Astrocyte (in vitro differentiated cells and primary cell): ENCODE measurements around the gene LRRC75A. TPM values are rescaled to one million over a fixed set of nuclear protein-coding genes. Genes with fewer than 3 reads are reported as not detected.

Experiments used
- DNase-seq: peaks from one replicate; pipeline ENCODE4 v3.0.0-alpha.2; 2010; ENCODE audit warnings: low read depth
- FAIRE-seq: peaks from 2 replicates; lab custom pipeline; 2011; peaks lifted over from hg19 to GRCh38; lab: Jason Lieb, UNC
- H2AFZ ChIP-seq: 2 replicates; pipeline ENCODE4 v1.6.0; 2012; ENCODE audit warnings: low read depth, low read length, inconsistent platforms
- H3K27ac ChIP-seq: 2 replicates; pipeline ENCODE4 v1.5.1; 2011; ENCODE audit warnings: low read depth, low read length, inconsistent platforms
- H3K27me3 ChIP-seq: 2 replicates; pipeline ENCODE4 v1.6.0; 2011; ENCODE audit warnings: low read length, inconsistent platforms; ENCODE audit not compliant: insufficient read depth
- H3K36me3 ChIP-seq: 2 replicates; pipeline ENCODE4 v1.5.1; 2011; ENCODE audit warnings: low read length, inconsistent platforms; ENCODE audit not compliant: insufficient read depth
- H3K4me1 ChIP-seq: 2 replicates; pipeline ENCODE4 v1.5.1; 2011; ENCODE audit warnings: low read length, inconsistent platforms; ENCODE audit not compliant: insufficient read depth
- H3K4me2 ChIP-seq: 2 replicates; pipeline ENCODE4 v1.6.0; 2012; ENCODE audit warnings: low read length, inconsistent platforms
- H3K4me3 ChIP-seq: 2 replicates; pipeline ENCODE4 v1.5.1; 2011; ENCODE audit warnings: low read depth, mild to moderate bottlenecking, low read length, inconsistent platforms; ENCODE audit not compliant: insufficient read depth
- H3K79me2 ChIP-seq: 2 replicates; pipeline ENCODE4 v1.6.0; 2012; ENCODE audit warnings: mild to moderate bottlenecking, low read length, inconsistent platforms; ENCODE audit not compliant: insufficient read depth
- H3K9ac ChIP-seq: 2 replicates; pipeline ENCODE4 v1.6.0; 2012; ENCODE audit warnings: mild to moderate bottlenecking, low read length, inconsistent platforms
- H3K9me3 ChIP-seq: 2 replicates; pipeline ENCODE4 v1.5.1; 2012; ENCODE audit warnings: low read depth, mild to moderate bottlenecking, low read length, inconsistent platforms; ENCODE audit not compliant: insufficient read depth
- H4K20me1 ChIP-seq: 2 replicates; pipeline ENCODE4 v1.6.0; 2012; ENCODE audit warnings: low read length, inconsistent platforms; ENCODE audit not compliant: insufficient read depth
- H3K27ac Mint-ChIP-seq: one replicate; pipeline ENCODE4 v1.8.0; 2021; ENCODE audit warnings: mild to moderate bottlenecking, mixed read lengths; ENCODE audit not compliant: unreplicated experiment
- H3K27me3 Mint-ChIP-seq: one replicate; pipeline ENCODE4 v1.8.0; 2021; ENCODE audit warnings: low read depth, mixed read lengths; ENCODE audit not compliant: unreplicated experiment
- H3K36me3 Mint-ChIP-seq: one replicate; pipeline ENCODE4 v1.8.0; 2021; ENCODE audit warnings: low read depth, mixed read lengths; ENCODE audit not compliant: unreplicated experiment
- H3K4me1 Mint-ChIP-seq: one replicate; pipeline ENCODE4 v1.8.0; 2021; ENCODE audit warnings: low read depth, mixed read lengths; ENCODE audit not compliant: unreplicated experiment
- H3K4me3 Mint-ChIP-seq: one replicate; pipeline ENCODE4 v1.8.0; 2021; ENCODE audit warnings: mild to moderate bottlenecking, moderate library complexity, mixed read lengths; ENCODE audit not compliant: unreplicated experiment
- H3K9me3 Mint-ChIP-seq: one replicate; pipeline ENCODE4 v1.8.0; 2021; ENCODE audit warnings: mild to moderate bottlenecking, mixed read lengths; ENCODE audit not compliant: unreplicated experiment
- CTCF ChIP-seq: IDR thresholded peaks from 2 replicates; pipeline ENCODE4 v1.5.1; 2011; ENCODE audit warnings: low read depth, mild to moderate bottlenecking, inconsistent platforms, low read length, moderate library complexity; ENCODE audit not compliant: insufficient read depth
- EZH2 ChIP-seq: IDR thresholded peaks from 2 replicates; pipeline ENCODE4 v1.6.1; 2012; ENCODE audit warnings: mild to moderate bottlenecking, low read length, inconsistent platforms; ENCODE audit not compliant: insufficient read depth
- total RNA-seq: library from RNA; stranded (reverse); gene quantifications from 2 replicates; pipeline ENCODE4 v1.2.1, GENCODE V29; 2021

LRRC75A gene
- total RNA-seq, 1 donor from 2014 or later, result 0.36 TPM

GRCh38 chr17:16439811-16440351 is 52.1 kb downstream of the LRRC75A start:
- Mint-ChIP-seq H3K4me3 (peak overlapping the region; percentile 99), H3K27me3 (peaks cover 4% of the 10 kb centered on the region), H3K9me3 (peaks cover 2% of the 10 kb centered on the region), H3K36me3 (peaks cover 32% of the 10 kb centered on the region), H3K4me1 (peaks cover 16% of the 10 kb centered on the region), H3K27ac (peak overlapping the region; percentile 98)
- peak; percentile 27 for DNase-seq
- Histone ChIP-seq H3K27ac (peak overlapping the region; percentile 75), H3K4me2 (peak overlapping the region; percentile 95), H3K4me3 (peak overlapping the region; percentile 99), H3K9me3 (no peaks in the 10 kb centered on the region), H4K20me1 (peaks cover 54% of the 10 kb centered on the region), H3K9ac (peak overlapping the region; percentile 95), H3K4me1 (peaks cover 31% of the 10 kb centered on the region), H2AFZ (no peak overlapping the region), H3K79me2 (peaks cover 51% of the 10 kb centered on the region), H3K36me3 (peaks cover 41% of the 10 kb centered on the region), H3K27me3 (no peaks in the 10 kb centered on the region)
- TF ChIP-seq EZH2, result no peak
- TF ChIP-seq CTCF, result no peak
- no peak for FAIRE-seq

GRCh38 chr17:16439303-16439791 is 52.6 kb downstream of the LRRC75A start:
- Histone ChIP-seq H4K20me1 (peaks cover 52% of the 10 kb centered on the region), H3K9me3 (no peaks in the 10 kb centered on the region), H3K4me3 (peak overlapping the region; percentile 99), H3K36me3 (peaks cover 40% of the 10 kb centered on the region), H3K27me3 (no peaks in the 10 kb centered on the region), H3K79me2 (peaks cover 51% of the 10 kb centered on the region), H3K9ac (peak overlapping the region; percentile 95), H2AFZ (no peak overlapping the region), H3K27ac (peak overlapping the region; percentile 75), H3K4me2 (peak overlapping the region; percentile 95), H3K4me1 (peaks cover 31% of the 10 kb centered on the region)
- H3K4me1 Mint-ChIP-seq, result peaks cover 15% of the 10 kb centered on the region
- peaks cover 4% of the 10 kb centered on the region for H3K27me3 Mint-ChIP-seq
- H3K4me3 Mint-ChIP-seq, result peak overlapping the region; percentile 99
- peak; percentile 37 for DNase-seq
- H3K27ac Mint-ChIP-seq, result peak overlapping the region; percentile 98
- H3K36me3 Mint-ChIP-seq, result peaks cover 32% of the 10 kb centered on the region
- peaks cover 2% of the 10 kb centered on the region for H3K9me3 Mint-ChIP-seq
- FAIRE-seq, result no peak
- TF ChIP-seq CTCF (no peak), EZH2 (no peak)
